Stimulated activated CD8-positive, alpha-beta memory T cell treated with anti-CD3 and anti-CD28 coated beads, Interleukin-12 subunit alpha, Interleukin-12 subunit beta, amount 100 ng/mL, for 1 hour (primary cell): Measurements from ENCODE around the gene L3MBTL3.
"Not testable (repeated sequence)": the region's sequence is repeated elsewhere in the genome, so short reads cannot be mapped to it uniquely, and the experiment has no call there.

Source experiments
- DNase-seq: peaks from one replicate; pipeline ENCODE4 v3.0.0-alpha.2; 2020; ENCODE audit warnings: low read depth

Gene L3MBTL3

GRCh38 chr6:130076512-130076911, 58.1 kb downstream of the L3MBTL3 start:
- DNase-seq, result no peak

- no peak for DNase-seq
These were observed 72.4 kb downstream of the L3MBTL3 start for GRCh38 chr6:130090796-130091195.

- DNase-seq, result no peak
These were observed 75.2 kb downstream of the L3MBTL3 start for GRCh38 chr6:130093546-130093945.

GRCh38 chr6:130098317-130098716, 79.9 kb downstream of the L3MBTL3 start:
- DNase-seq, result no peak

GRCh38 chr6:130099119-130099518, 80.7 kb downstream of the L3MBTL3 start:
- DNase-seq, result no peak

GRCh38 chr6:130105996-130106704, 87.8 kb downstream of the L3MBTL3 start:
- DNase-seq, result no peak

- no peak for DNase-seq
These were observed 89.3 kb downstream of the L3MBTL3 start for GRCh38 chr6:130107710-130108109.

- DNase-seq, result no peak
These were observed 92.7 kb downstream of the L3MBTL3 start for GRCh38 chr6:130111031-130111430.

- no peak for DNase-seq
These were observed 94.9 kb downstream of the L3MBTL3 start for GRCh38 chr6:130113201-130113710.

GRCh38 chr6:130115036-130115435, 96.7 kb downstream of the L3MBTL3 start:
- no peak for DNase-seq

GRCh38 chr6:130116273-130116672, 97.9 kb downstream of the L3MBTL3 start:
- no peak for DNase-seq

GRCh38 chr6:130117187-130117701, 98.9 kb downstream of the L3MBTL3 start:
- DNase-seq, result not testable (repeated sequence)

- DNase-seq, result no peak
These were observed 99.9 kb downstream of the L3MBTL3 start for GRCh38 chr6:130118236-130118635.

GRCh38 chr6:130119211-130119610, 100.8 kb downstream of the L3MBTL3 start:
- DNase-seq, result no peak

GRCh38 chr6:130120731-130121130, 102.3 kb downstream of the L3MBTL3 start:
- no peak for DNase-seq

- no peak for DNase-seq
These were observed 103.9 kb downstream of the L3MBTL3 start for GRCh38 chr6:130122243-130122642.

GRCh38 chr6:130127195-130127594, 108.8 kb downstream of the L3MBTL3 start:
- DNase-seq, result no peak

- DNase-seq, result no peak
These were observed 109.9 kb downstream of the L3MBTL3 start for GRCh38 chr6:130128326-130128725.

- DNase-seq, result no peak
These were observed 111.4 kb downstream of the L3MBTL3 start for GRCh38 chr6:130129762-130130246.

- DNase-seq, result peak; percentile 41
These were observed 113.9 kb downstream of the L3MBTL3 start for GRCh38 chr6:130132286-130132701.

GRCh38 chr6:130134582-130134981, 116.2 kb downstream of the L3MBTL3 start:
- DNase-seq, result no peak

GRCh38 chr6:130136798-130137197, 118.4 kb downstream of the L3MBTL3 start:
- DNase-seq, result no peak

GRCh38 chr6:130138116-130138908, 119.9 kb downstream of the L3MBTL3 start:
- no peak for DNase-seq
